ENCODE results near the gene SLAMF6. TPM values are rescaled to one million over a fixed set of nuclear protein-coding genes. Genes with fewer than 3 reads are reported as not detected.
A peak's percentile ranks its signal among the peaks of the same experiment; 100 is the strongest.

The SLAMF6 gene
- total and polyA plus RNA-seq, 2 experiments from 2014 or later, result not detected

DNA sequence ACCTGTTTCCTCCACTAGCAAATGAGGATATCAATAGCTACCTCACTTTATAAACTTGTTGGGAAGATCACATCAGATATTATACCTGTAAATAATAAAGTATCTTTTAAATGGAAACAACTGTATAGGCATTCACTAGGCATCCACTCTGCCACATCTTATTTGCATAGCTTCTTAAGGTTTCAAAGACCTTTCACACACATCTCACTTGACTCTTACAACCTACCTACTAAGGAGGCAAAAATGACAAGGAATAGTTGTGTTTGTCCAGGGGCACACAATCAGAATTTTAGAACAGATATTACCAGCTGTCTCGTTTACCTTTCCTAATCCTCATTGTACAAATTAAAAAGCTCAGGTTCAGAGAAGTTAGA is 71.2 kb downstream of the SLAMF6 start:
- H3K4me3 ChIP-seq, result no peak overlapping the region
- TF ChIP-seq EZH2phosphoT487 (IDR thresholded peaks at IDR 0.05; ENCODE audit: low read depth, severe bottlenecking, unreplicated experiment), result no peak
- TF ChIP-seq, protein P1, sequence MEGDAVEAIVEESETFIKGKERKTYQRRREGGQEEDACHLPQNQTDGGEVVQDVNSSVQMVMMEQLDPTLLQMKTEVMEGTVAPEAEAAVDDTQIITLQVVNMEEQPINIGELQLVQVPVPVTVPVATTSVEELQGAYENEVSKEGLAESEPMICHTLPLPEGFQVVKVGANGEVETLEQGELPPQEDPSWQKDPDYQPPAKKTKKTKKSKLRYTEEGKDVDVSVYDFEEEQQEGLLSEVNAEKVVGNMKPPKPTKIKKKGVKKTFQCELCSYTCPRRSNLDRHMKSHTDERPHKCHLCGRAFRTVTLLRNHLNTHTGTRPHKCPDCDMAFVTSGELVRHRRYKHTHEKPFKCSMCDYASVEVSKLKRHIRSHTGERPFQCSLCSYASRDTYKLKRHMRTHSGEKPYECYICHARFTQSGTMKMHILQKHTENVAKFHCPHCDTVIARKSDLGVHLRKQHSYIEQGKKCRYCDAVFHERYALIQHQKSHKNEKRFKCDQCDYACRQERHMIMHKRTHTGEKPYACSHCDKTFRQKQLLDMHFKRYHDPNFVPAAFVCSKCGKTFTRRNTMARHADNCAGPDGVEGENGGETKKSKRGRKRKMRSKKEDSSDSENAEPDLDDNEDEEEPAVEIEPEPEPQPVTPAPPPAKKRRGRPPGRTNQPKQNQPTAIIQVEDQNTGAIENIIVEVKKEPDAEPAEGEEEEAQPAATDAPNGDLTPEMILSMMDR (IDR thresholded peaks at IDR 0.05; ENCODE audit: poor library complexity), result no peak
- no peak for TF ChIP-seq EZH2 (IDR thresholded peaks at IDR 0.05; ENCODE audit: borderline replicate concordance)
- no peaks in the 10 kb centered on the region for H3K79me2 ChIP-seq
- no peak overlapping the region for H2AFZ ChIP-seq
- no peak overlapping the region for H3K4me2 ChIP-seq
- H4K20me1 ChIP-seq (ENCODE audit: insufficient read depth, poor library complexity, severe bottlenecking), result no peaks in the 10 kb centered on the region
- no peaks in the 10 kb centered on the region for H3K27me3 ChIP-seq
- peak overlapping the region; percentile 38 for H3K27ac ChIP-seq
- no peaks in the 10 kb centered on the region for H3K36me3 ChIP-seq (replicated peaks; ENCODE audit: insufficient read depth, low read depth)
- no peaks in the 10 kb centered on the region for H3K9me3 ChIP-seq (ENCODE audit: low read depth)
- no peaks in the 10 kb centered on the region for H3K9me2 ChIP-seq (replicated peaks; ENCODE audit: insufficient read depth)
- H3K4me1 ChIP-seq (ENCODE audit: insufficient read depth), result no peaks in the 10 kb centered on the region
- 85% methylated on average over 1 of the region's 1 CpG for WGBS (ENCODE audit: low lambda C conversion rate, missing lambda C conversion rate)
- no peak for DNase-seq (ENCODE audit: low spot score)

DNA sequence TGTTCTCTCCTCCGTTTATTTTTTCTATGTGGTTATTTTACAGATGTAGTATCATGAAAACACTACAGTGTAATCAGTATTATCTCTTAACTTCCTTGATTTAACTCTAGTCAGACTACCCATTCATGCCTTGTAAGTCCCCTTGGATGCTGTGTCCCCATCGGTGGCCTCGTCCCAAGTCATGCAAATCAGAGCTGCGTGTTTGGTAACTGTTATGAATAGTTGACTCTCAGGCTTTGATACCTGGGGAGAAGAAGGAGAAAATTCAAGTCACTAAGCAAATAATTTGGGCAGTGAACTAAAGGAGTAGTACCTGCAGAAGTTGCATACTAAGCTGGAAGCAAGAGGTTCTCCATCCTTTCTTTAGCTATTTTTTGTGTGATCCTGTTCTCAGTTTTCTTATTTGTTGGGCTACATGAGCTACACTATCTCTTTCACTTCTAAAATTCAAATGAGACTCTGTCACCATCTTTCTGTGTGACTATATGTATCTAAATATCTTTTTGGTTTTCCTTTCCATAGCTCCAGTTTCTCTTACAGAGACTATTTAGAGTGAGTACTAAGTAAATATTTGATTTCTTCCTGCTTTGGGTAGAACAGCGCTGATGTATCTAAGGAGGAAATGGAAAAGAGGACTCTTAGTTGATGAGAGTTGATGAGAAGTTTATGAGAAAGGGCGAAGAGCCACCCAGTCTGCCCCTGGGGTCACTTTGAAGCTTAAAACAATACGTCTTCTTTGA is 71.8 kb downstream of the SLAMF6 start:
- no peak for DNase-seq (ENCODE audit: low spot score)
- Histone ChIP-seq H4K20me1 (ENCODE audit: insufficient read depth, poor library complexity, severe bottlenecking) (no peaks in the 10 kb centered on the region), H3K27me3 (no peaks in the 10 kb centered on the region), H3K9me3 (ENCODE audit: low read depth) (no peaks in the 10 kb centered on the region), H3K4me2 (peak overlapping the region; percentile 15), H3K36me3 (replicated peaks; ENCODE audit: insufficient read depth, low read depth) (no peaks in the 10 kb centered on the region), H2AFZ (no peak overlapping the region), H3K79me2 (no peaks in the 10 kb centered on the region), H3K9me2 (replicated peaks; ENCODE audit: insufficient read depth) (no peaks in the 10 kb centered on the region), H3K27ac (peak overlapping the region; percentile 38), H3K4me3 (no peak overlapping the region), H3K4me1 (ENCODE audit: insufficient read depth) (no peaks in the 10 kb centered on the region)
- TF ChIP-seq, protein P1 (IDR thresholded peaks at IDR 0.05; ENCODE audit: poor library complexity), result no peak
- TF ChIP-seq EZH2phosphoT487 (IDR thresholded peaks at IDR 0.05; ENCODE audit: low read depth, severe bottlenecking, unreplicated experiment), result no peak
- TF ChIP-seq EZH2 (IDR thresholded peaks at IDR 0.05; ENCODE audit: borderline replicate concordance), result no peak
- WGBS (ENCODE audit: low lambda C conversion rate, missing lambda C conversion rate), result 62% methylated on average over 7 of the region's 7 CpGs

DNA sequence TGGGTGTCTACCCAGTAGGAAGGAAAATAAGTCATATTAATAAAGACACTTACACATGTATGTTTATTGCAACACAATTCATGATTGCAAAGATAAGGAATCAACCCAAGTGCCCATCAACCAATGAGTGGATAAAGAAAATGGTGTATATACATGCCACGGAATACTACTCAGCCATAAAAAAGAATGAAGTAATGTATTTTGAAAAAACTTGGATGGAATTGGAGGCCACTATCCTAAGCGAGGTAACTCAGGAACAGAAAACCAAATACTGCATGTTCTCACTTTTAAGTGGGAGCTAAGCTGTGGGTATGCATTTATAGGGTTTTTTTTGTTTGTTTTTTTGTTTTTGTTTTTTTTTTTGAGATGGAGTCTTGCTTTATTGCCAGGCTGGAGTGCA is 73.6 kb downstream of the SLAMF6 start:
- Histone ChIP-seq H3K9me3 (ENCODE audit: low read depth) (no peaks in the 10 kb centered on the region), H3K4me1 (ENCODE audit: insufficient read depth) (no peaks in the 10 kb centered on the region), H3K79me2 (no peaks in the 10 kb centered on the region), H3K4me3 (no peak overlapping the region), H3K27me3 (no peaks in the 10 kb centered on the region), H3K9me2 (replicated peaks; ENCODE audit: insufficient read depth) (no peaks in the 10 kb centered on the region), H3K36me3 (replicated peaks; ENCODE audit: insufficient read depth, low read depth) (no peaks in the 10 kb centered on the region), H3K27ac (no peak overlapping the region), H3K4me2 (no peak overlapping the region), H4K20me1 (ENCODE audit: insufficient read depth, poor library complexity, severe bottlenecking) (no peaks in the 10 kb centered on the region), H2AFZ (no peak overlapping the region)
- TF ChIP-seq, protein P1 (IDR thresholded peaks at IDR 0.05; ENCODE audit: poor library complexity), result no peak
- TF ChIP-seq EZH2 (IDR thresholded peaks at IDR 0.05; ENCODE audit: borderline replicate concordance), result no peak
- TF ChIP-seq EZH2phosphoT487 (IDR thresholded peaks at IDR 0.05; ENCODE audit: low read depth, severe bottlenecking, unreplicated experiment), result no peak
- WGBS (ENCODE audit: low lambda C conversion rate, missing lambda C conversion rate), result 88% methylated on average over 2 of the region's 2 CpGs
- DNase-seq (ENCODE audit: low spot score), result no peak

Data from hepatocyte (in vitro differentiated cells).